Fibroblast of lung (primary cell): ENCODE data around the gene QSOX2. TPM values are rescaled to one million over a fixed set of nuclear protein-coding genes. Genes with fewer than 3 reads are reported as not detected.

Source experiments
- DNase-seq, 2 donors: peaks; one replicate each; pipeline versions ENCODE4 v3.0.0 to v3.0.0-alpha.2; 2010; ENCODE audit warnings: low read depth in 2 of 2
- H2AFZ ChIP-seq: 2 replicates; pipeline ENCODE4 v1.5.1; 2012; ENCODE audit warnings: low read length, control low read depth, inconsistent platforms
- H3K27ac ChIP-seq: 2 replicates; pipeline ENCODE4 v1.5.1; 2011; ENCODE audit warnings: low read length, control low read depth; ENCODE audit not compliant: insufficient read depth
- H3K27me3 ChIP-seq: 2 replicates; pipeline ENCODE4 v1.5.1; 2011; ENCODE audit warnings: mild to moderate bottlenecking, low read length; ENCODE audit not compliant: control insufficient read depth, insufficient read depth
- H3K36me3 ChIP-seq: 2 replicates; pipeline ENCODE4 v1.5.1; 2011; ENCODE audit warnings: low read length; ENCODE audit not compliant: control insufficient read depth, insufficient read depth
- H3K4me1 ChIP-seq: 2 replicates; pipeline ENCODE4 v1.5.1; 2011; ENCODE audit warnings: low read length; ENCODE audit not compliant: control insufficient read depth, insufficient read depth; ENCODE audit errors: extremely low read depth
- H3K4me2 ChIP-seq: 2 replicates; pipeline ENCODE4 v1.5.1; 2011; ENCODE audit warnings: low read length, control low read depth; ENCODE audit not compliant: insufficient read depth; ENCODE audit errors: extremely low read depth
- H3K4me3 ChIP-seq, 4 experiments: fragments of 200-600 bp in 1 of 4; sonication (generic) in 1 of 4; replicated peaks in 1 of 4; 2 replicates each; pipeline ENCODE4 v1.5.1; 2011 to 2016; ENCODE audit warnings: low read length in 4 of 4, low read depth in 3 of 4, mild to moderate bottlenecking in 3 of 4, control low read depth in 2 of 4, inconsistent platforms in 1 of 4, mixed read lengths in 1 of 4; ENCODE audit not compliant: insufficient read depth in 1 of 4; ENCODE audit errors: control extremely low read depth in 1 of 4
- H3K79me2 ChIP-seq: 2 replicates; pipeline ENCODE4 v1.5.1; 2012; ENCODE audit warnings: mild to moderate bottlenecking, low read length, inconsistent platforms; ENCODE audit not compliant: control insufficient read depth, insufficient read depth
- H3K9ac ChIP-seq: 2 replicates; pipeline ENCODE4 v1.5.1; 2011; ENCODE audit warnings: mild to moderate bottlenecking, low read length, control low read depth; ENCODE audit not compliant: insufficient read depth
- H3K9me3 ChIP-seq: 2 replicates; pipeline ENCODE4 v1.5.1; 2012; ENCODE audit warnings: low read depth, low read length; ENCODE audit not compliant: control insufficient read depth, insufficient read depth
- H4K20me1 ChIP-seq: 2 replicates; pipeline ENCODE4 v1.5.1; 2011; ENCODE audit warnings: low read length; ENCODE audit not compliant: control insufficient read depth, insufficient read depth; ENCODE audit errors: extremely low read depth
- EZH2 ChIP-seq: IDR thresholded peaks from 2 replicates; pipeline ENCODE4 v1.5.1; 2012; ENCODE audit warnings: low read length, control low read depth, mild to moderate bottlenecking; ENCODE audit errors: missing control alignments
- polyA plus RNA-seq, 2 donors: library from polyadenylated mRNA; depleted of rRNA in 1 of 2; stranded (reverse) in 1 of 2; unstranded in 1 of 2; fragments of >200 nt; gene quantifications; 2 replicates each; pipeline ENCODE4 v1.2.1, GENCODE V29; 2011 to 2012; ENCODE audit warnings: missing spikeins in 1 of 2
- total RNA-seq: library from RNA; depleted of rRNA; stranded (reverse); fragments of >200 nt; gene quantifications from 2 replicates; pipeline ENCODE4 v1.2.1, GENCODE V29; 2014
- TF ChIP-seq, protein P1 (sequence below), 2 donors: IDR thresholded peaks in 1 of 2; conservative IDR thresholded peaks in 1 of 2; 1 replicate in 1 of 2; 2 replicates in 1 of 2; pipeline ENCODE4 v1.5.1; 2011 to 2012; ENCODE audit warnings: low read length in 2 of 2, control low read depth in 1 of 2, inconsistent platforms in 1 of 2, low read depth in 1 of 2, mild to moderate bottlenecking in 1 of 2

Gene QSOX2
- total and polyA plus RNA-seq, 2 donors (not counting 1 experiment from before 2014, with no cell fraction given) = 7.8 to 13.2 TPM

DNA sequence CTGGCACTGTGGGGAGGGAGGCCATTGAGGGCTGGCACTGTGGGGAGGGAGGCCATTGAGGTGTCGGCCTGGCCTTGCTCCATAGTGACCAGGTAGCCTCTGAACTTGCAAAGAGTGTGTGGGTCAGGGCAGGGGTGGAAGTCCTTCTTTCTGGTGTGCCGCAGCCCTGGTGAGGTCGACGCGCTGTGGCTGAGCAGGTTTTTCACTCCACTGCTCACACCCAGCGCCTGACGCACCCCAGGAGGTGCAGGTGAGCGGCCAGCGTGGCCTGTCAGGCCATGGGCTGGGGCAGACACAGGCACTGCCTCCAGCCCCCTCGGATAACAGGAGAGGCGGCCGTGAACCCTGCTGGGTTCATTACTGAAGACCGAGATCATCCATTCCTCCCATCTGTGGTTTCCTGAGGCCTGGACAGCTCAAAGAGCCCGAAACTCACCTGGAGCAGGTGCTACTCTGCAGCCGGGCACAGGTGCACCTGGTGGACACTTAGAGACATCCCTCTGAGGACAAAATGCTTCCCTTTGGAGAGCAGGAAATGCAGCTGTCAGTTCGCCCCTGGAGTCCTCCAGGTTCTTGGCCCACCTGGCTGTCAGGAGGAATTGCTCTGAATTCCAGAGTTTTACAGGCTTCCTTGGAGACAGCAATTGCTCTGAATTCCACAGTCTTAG, 73.1 kb downstream of the QSOX2 start:
- Histone ChIP-seq H3K4me1 (no peaks in the 10 kb centered on the region), H3K36me3 (no peaks in the 10 kb centered on the region), H2AFZ (no peak overlapping the region), H3K27me3 (peaks cover 7% of the 10 kb centered on the region), H3K9ac (no peak overlapping the region), H4K20me1 (no peaks in the 10 kb centered on the region), H3K4me3 (no peak overlapping the region), H3K79me2 (no peaks in the 10 kb centered on the region), H3K4me2 (no peak overlapping the region), H3K9me3 (no peaks in the 10 kb centered on the region), H3K27ac (no peak overlapping the region)
- TF ChIP-seq EZH2 = no peak
- TF ChIP-seq, protein P1, sequence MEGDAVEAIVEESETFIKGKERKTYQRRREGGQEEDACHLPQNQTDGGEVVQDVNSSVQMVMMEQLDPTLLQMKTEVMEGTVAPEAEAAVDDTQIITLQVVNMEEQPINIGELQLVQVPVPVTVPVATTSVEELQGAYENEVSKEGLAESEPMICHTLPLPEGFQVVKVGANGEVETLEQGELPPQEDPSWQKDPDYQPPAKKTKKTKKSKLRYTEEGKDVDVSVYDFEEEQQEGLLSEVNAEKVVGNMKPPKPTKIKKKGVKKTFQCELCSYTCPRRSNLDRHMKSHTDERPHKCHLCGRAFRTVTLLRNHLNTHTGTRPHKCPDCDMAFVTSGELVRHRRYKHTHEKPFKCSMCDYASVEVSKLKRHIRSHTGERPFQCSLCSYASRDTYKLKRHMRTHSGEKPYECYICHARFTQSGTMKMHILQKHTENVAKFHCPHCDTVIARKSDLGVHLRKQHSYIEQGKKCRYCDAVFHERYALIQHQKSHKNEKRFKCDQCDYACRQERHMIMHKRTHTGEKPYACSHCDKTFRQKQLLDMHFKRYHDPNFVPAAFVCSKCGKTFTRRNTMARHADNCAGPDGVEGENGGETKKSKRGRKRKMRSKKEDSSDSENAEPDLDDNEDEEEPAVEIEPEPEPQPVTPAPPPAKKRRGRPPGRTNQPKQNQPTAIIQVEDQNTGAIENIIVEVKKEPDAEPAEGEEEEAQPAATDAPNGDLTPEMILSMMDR (conservative IDR thresholded peaks at IDR 0.05 in 1 of 2, IDR thresholded peaks at IDR 0.05 in 1 of 2; ENCODE audit: low read depth in 1 of 2, low read length in 2 of 2) = no peak
- no peak for DNase-seq

DNA sequence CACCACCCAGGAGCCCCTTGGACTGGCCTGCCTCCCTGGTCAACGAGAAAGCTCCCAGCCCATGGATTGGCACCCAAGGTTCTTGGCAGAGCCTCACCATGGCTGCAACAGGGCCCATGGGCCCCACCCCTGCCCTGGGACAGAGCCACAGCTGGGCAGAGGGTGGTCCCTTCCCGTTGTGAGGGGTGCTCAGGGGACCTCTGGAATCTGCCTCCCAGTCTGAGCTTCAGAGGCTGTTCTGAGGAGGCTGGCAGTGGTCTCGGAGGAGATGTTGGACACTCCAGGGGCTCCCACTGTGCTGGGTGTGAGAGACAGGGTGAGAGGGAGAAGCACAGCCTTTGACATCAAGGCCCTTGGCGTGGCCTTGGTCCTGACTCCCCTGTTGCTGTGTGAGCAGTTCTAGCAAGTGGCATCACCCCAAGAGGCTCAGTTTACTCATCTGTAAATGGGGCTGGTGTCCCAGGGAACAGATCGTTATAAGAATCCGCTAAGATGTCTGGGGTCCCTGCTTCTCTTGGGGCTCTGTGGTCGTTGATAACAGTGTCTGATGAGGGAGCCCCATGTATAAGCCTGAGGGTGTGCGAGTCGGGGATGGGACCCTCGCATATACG, 73.7 kb downstream of the QSOX2 start:
- H3K27ac ChIP-seq = no peak overlapping the region
- H3K4me2 ChIP-seq = no peak overlapping the region
- H3K36me3 ChIP-seq = no peaks in the 10 kb centered on the region
- no peak overlapping the region for H3K4me3 ChIP-seq
- peak in 1 of 2 donors; percentile 7 for DNase-seq
- no peaks in the 10 kb centered on the region for H3K79me2 ChIP-seq
- H3K27me3 ChIP-seq = peaks cover 7% of the 10 kb centered on the region
- H3K9me3 ChIP-seq = no peaks in the 10 kb centered on the region
- TF ChIP-seq, protein P1 (conservative IDR thresholded peaks at IDR 0.05 in 1 of 2, IDR thresholded peaks at IDR 0.05 in 1 of 2; ENCODE audit: low read depth in 1 of 2, low read length in 2 of 2) = no peak
- TF ChIP-seq EZH2 = no peak
- H2AFZ ChIP-seq = no peak overlapping the region
- no peak overlapping the region for H3K9ac ChIP-seq
- no peaks in the 10 kb centered on the region for H3K4me1 ChIP-seq
- no peaks in the 10 kb centered on the region for H4K20me1 ChIP-seq

DNA sequence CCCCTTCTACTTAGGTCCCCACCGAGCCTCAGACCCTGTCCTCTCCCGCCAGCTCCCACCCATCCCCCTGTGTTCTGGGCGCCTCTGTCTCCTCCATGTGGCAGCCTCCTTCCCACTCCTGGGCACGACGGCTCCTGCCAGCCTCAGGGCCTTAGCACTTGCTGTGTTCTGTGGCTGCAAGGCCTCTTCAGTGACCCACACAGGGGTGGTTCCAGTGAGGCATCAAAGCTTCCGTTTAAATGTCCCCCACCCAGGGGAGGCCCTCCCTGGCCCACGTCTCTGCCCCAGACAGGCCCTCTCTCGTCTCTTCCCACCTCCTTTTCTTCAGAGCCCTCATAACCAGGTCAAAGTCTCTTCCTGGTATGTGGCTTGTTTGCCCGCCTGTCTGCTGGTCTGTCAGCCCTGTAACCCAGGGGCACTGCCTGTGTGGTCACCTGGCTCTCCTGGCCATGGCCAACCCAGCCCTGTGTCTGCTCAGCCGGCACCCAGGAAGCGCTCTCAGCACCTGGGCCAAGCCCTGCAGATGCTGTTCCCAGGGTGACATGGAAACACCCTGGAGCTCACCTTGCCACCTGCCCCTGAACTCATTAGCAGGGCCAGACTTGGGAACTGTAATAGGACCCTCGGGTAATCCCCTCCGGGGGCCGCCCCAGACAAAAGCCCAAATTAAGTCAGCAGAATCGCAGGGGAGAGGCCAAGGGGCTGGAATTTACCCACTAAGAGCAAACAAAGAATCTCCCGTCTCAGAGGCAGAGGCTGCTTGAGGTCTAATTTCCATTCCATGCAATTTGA, 74.4 kb downstream of the QSOX2 start:
- no peak overlapping the region for H3K4me3 ChIP-seq
- H2AFZ ChIP-seq = no peak overlapping the region
- DNase-seq = peak in 1 of 2 donors; percentile 7
- H3K9me3 ChIP-seq = no peaks in the 10 kb centered on the region
- H4K20me1 ChIP-seq = no peaks in the 10 kb centered on the region
- no peak overlapping the region for H3K4me2 ChIP-seq
- H3K27ac ChIP-seq = no peak overlapping the region
- peaks cover 7% of the 10 kb centered on the region for H3K27me3 ChIP-seq
- no peaks in the 10 kb centered on the region for H3K79me2 ChIP-seq
- H3K36me3 ChIP-seq = no peaks in the 10 kb centered on the region
- no peaks in the 10 kb centered on the region for H3K4me1 ChIP-seq
- H3K9ac ChIP-seq = no peak overlapping the region
- TF ChIP-seq, protein P1 (conservative IDR thresholded peaks at IDR 0.05 in 1 of 2, IDR thresholded peaks at IDR 0.05 in 1 of 2; ENCODE audit: low read depth in 1 of 2, low read length in 2 of 2) = no peak
- no peak for TF ChIP-seq EZH2
